SJSA1 (cell line): Measurements from ENCODE around the gene RTN4RL1. TPM values are rescaled to one million over a fixed set of nuclear protein-coding genes. Genes with fewer than 3 reads are reported as not detected.

ENCODE experiments used
- DNase-seq, 2 experiments: peaks; one replicate each; pipeline ENCODE4 v3.0.0-alpha.2; 2015 to 2020; ENCODE audit warnings: low spot score in 2 of 2, low read depth in 1 of 2
- H3K27ac ChIP-seq: fragments of 250-450 bp; sonication (Bioruptor Pico); 2 replicates; pipeline ENCODE4 v1.5.1; 2020; ENCODE audit warnings: mild to moderate bottlenecking, moderate library complexity
- H3K27me3 ChIP-seq: fragments of 250-450 bp; sonication (Bioruptor Pico); replicated peaks from 2 replicates; pipeline ENCODE4 v1.5.1; 2020; ENCODE audit warnings: mild to moderate bottlenecking, moderate library complexity
- H3K36me3 ChIP-seq: fragments of 250-450 bp; sonication (Bioruptor Pico); 2 replicates; pipeline ENCODE4 v1.5.1; 2020; ENCODE audit warnings: mild to moderate bottlenecking
- H3K4me1 ChIP-seq: fragments of 250-450 bp; sonication (Bioruptor Pico); replicated peaks from 2 replicates; pipeline ENCODE4 v1.6.1; 2021; ENCODE audit warnings: mild to moderate bottlenecking
- H3K4me3 ChIP-seq: fragments of 250-450 bp; sonication (Bioruptor Pico); 2 replicates; pipeline ENCODE4 v1.5.1; 2020; ENCODE audit warnings: mild to moderate bottlenecking
- H3K9me3 ChIP-seq: fragments of 250-450 bp; sonication (Bioruptor Pico); replicated peaks from 2 replicates; pipeline ENCODE4 v1.5.1; 2020; ENCODE audit warnings: mild to moderate bottlenecking
- total RNA-seq: library from RNA; depleted of rRNA; stranded (reverse); fragments of >200 nt; shearing (Covaris generic); gene quantifications from 2 replicates; pipeline ENCODE4 v1.2.3, GENCODE V29; 2014

The RTN4RL1 gene
- total RNA-seq, 1 experiment from 2014 or later = not detected

DNA sequence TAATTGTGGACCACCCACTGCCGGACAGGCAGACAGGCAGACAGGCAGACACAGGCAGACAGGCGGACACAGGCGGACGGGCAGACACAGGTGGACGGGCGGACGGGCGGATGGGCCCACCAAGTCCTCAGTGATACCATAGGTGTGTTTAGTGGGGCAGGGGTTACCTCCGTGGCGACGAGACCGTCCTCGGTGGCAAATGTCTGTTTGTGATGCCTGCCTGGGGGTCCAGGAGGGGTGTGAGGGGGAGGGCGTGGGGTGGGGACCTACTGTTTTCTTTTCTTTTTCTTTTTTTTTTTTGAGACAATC, 76.7 kb downstream of the RTN4RL1 start:
- Histone ChIP-seq H3K36me3 (no peaks in the 10 kb centered on the region), H3K9me3 (no peaks in the 10 kb centered on the region), H3K4me1 (no peaks in the 10 kb centered on the region), H3K27me3 (no peaks in the 10 kb centered on the region), H3K4me3 (no peak overlapping the region), H3K27ac (no peak overlapping the region)
- DNase-seq = no peak

DNA sequence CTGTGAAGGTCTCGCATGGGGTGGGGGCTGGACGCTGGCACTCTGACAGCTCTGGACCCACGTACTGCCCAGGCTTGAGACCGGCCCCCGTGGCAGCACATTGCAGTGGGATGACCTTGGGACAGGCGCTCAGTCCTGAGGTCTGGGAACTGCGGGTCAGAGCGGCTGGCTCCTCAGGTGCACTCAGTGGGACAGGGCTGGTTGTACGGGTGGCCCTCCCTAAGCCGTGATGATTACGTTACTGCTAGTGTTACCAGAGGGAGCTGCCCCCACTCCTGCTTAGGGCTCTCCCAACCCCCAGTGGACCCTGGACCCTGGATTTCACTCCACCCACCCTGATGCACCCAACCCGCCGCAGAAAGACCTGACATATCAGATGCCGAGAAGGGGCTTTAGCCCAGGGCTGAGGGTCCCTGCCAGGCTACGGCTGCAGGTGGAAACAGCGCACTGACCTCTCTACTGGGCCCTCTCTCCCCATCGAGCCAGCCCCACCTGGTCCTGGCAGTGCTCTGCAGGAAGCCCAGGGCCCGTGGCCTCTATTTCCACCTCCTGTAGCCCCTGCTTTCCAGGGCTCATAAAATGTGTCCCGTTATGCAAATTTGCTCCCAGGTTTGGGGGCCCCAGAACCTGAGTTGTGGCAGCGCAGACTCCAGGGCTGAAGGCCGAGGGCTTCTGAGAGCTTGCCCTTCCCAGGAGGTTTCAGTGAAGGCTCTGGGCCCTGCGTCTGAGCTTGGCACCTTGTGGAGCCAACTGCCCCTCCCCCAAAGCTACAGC, 77.2 kb downstream of the RTN4RL1 start:
- Histone ChIP-seq H3K4me1 (no peaks in the 10 kb centered on the region), H3K27ac (no peak overlapping the region), H3K36me3 (no peaks in the 10 kb centered on the region), H3K27me3 (no peaks in the 10 kb centered on the region), H3K9me3 (no peaks in the 10 kb centered on the region), H3K4me3 (no peak overlapping the region)
- no peak for DNase-seq

DNA sequence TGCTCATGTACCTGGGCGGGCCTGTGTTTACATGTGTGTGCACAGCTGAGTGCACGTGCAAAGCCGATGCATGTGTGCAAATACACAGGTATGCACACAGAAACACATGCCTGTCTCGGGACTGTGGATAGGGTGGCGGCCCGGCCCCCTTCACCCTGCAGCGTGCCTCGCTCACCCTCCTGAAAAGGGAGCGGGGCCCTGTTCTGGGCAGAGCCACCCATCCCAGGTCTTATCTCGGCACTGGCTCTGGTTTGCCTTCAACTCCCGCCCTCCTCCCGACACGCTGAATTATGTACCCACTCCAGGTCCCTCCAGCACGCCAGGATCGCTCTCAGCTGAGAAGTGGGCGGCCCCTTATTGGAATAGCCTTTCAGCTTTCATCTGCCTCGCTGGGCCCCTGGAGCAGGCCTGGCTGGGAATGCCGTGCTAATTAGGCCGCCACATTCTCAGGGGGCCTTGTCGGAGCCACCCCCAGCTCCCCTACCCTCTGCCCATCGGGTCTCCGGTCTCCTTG, 77.8 kb downstream of the RTN4RL1 start:
- Histone ChIP-seq H3K4me1 (no peaks in the 10 kb centered on the region), H3K9me3 (no peaks in the 10 kb centered on the region)
- no peak for DNase-seq

DNA sequence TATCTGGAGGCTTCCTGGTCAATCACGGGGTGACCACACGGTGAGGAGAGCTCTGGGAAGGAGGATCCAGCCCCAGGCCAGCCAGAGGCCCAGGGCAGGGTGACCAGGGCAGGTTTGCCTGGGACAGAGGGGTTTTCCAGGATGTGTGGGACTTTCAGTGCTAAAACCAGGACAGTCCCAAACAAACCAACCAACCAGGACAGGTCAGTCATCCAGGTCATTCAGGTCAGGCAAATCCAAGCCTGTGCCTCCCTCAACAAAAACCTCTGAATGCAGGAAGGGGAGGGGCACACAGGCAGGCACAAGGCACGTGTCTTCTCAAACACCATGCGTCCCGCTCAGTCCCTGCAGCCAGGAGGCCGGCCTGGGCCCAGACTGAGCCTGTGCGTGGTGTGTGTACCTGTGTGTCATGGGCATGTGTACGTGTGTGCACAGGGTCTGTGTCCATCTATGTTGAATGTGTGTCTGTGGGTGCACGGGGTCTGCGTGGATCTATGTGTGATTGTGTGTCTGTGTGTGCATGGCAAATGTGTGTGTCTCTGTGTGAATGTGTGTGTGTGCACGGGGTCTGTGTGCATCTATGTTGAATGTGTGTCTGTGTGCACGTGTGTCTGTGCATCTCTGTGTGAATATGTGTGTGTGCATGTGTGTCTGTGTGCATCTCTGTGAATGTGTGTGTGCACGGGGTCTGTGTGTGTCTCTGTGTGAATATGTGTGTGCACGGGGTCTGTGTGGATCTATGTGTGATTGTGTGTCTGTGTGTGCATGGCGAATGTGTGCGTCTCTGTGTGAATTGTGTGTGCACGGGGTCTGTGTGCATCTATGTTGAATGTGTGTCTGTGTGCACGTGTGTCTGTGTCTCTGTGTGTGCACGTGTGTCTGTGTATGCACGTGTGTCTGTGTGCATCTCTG, 78.9 kb downstream of the RTN4RL1 start:
- no peaks in the 10 kb centered on the region for H3K4me1 ChIP-seq
- no peak for DNase-seq
- no peak overlapping the region for H3K4me3 ChIP-seq
- H3K27ac ChIP-seq = no peak overlapping the region
- no peaks in the 10 kb centered on the region for H3K9me3 ChIP-seq
- H3K36me3 ChIP-seq = no peaks in the 10 kb centered on the region
- H3K27me3 ChIP-seq = no peaks in the 10 kb centered on the region

More for the DNA sequence above, 77.8 kb downstream of the RTN4RL1 start:
- no peak overlapping the region for H3K4me3 ChIP-seq
- no peak overlapping the region for H3K27ac ChIP-seq
- H3K36me3 ChIP-seq = no peaks in the 10 kb centered on the region
- no peaks in the 10 kb centered on the region for H3K27me3 ChIP-seq

DNA sequence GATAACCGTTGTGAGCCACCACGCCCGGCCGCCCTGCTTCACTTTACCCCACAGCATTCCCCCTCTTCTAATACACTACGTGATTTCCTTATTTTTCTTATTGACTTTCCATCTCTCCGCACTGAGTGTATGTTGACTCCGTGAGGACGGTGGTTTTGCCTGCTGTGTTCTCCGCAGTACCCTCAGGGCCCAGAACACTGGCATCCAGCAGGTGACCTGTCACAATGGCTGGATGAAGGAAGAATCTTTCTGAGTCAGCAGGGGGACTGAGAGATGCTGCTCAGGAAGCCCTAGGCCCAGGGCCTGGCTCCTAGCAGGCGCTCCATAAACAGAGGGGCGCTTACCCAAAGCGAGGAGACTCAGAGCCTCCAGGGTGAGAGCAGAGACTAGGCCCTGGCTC, 79.5 kb downstream of the RTN4RL1 start:
- Histone ChIP-seq H3K36me3 (no peaks in the 10 kb centered on the region), H3K4me1 (no peaks in the 10 kb centered on the region), H3K4me3 (no peak overlapping the region), H3K27me3 (peaks cover 4% of the 10 kb centered on the region), H3K9me3 (no peaks in the 10 kb centered on the region), H3K27ac (no peak overlapping the region)
- no peak for DNase-seq

DNA sequence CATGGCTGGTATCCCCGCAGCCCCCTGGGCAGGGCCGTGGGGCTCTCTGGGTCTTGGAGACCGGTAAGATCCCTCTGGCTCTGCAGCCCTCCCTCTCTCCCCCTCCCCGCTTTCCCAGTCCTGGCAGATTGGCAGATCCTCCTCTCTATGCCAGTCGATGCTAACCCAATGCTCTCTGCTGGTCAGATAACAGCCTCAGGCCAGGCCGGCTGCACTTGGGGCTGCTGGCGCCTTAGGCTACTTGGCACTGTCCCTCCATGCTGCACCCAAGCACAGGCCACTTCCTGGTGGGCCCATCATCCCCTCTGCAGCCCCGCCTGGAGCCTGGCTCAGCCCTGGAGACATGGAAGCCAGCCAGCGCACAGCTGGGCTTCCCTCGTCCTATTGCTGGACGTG, 81.7 kb downstream of the RTN4RL1 start:
- no peaks in the 10 kb centered on the region for H3K36me3 ChIP-seq
- no peaks in the 10 kb centered on the region for H3K9me3 ChIP-seq
- H3K4me1 ChIP-seq = no peaks in the 10 kb centered on the region
- no peak overlapping the region for H3K4me3 ChIP-seq
- DNase-seq = no peak
- peaks cover 4% of the 10 kb centered on the region for H3K27me3 ChIP-seq
- H3K27ac ChIP-seq = no peak overlapping the region

DNA sequence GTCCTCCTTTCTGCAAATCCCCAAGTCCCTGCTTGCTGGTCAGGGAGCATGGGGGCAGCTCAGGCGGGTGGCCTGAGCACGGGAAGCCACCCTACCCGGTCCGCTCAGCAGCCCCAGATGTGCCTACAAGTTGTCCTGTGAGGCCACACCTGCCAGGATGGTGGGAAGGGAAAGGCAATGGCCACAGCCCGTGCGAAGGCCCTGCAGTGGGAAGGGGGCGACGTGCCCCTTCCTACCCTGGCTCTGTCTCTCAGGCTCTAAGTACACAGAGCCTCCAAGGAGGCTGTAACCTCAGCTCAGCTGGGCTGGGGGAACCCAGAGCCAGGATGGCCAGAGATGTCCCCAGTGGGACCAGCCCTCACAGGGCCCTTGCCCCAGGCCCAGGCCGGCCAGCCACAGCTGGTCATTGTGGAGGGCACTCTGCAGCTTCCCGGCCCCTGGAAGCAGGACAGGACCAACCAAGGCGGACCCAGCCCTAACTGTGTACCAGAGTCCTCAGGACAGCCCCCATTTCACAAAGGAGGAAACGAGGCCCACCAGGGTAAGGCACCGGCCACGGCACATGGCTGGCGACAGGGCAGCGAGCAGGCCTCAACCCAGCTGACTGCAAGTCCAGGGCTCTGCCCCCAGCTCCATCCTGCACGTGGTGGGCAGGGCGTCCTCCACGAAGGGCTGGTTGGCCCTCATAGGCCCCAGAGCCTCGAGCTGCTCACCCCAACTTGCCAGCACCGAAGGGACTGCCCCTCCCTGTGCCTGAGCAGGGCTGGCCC, 82.3 kb downstream of the RTN4RL1 start:
- Histone ChIP-seq H3K36me3 (no peaks in the 10 kb centered on the region), H3K4me1 (no peaks in the 10 kb centered on the region), H3K27me3 (peaks cover 4% of the 10 kb centered on the region), H3K27ac (no peak overlapping the region), H3K4me3 (no peak overlapping the region), H3K9me3 (no peaks in the 10 kb centered on the region)
- DNase-seq = no peak

DNA sequence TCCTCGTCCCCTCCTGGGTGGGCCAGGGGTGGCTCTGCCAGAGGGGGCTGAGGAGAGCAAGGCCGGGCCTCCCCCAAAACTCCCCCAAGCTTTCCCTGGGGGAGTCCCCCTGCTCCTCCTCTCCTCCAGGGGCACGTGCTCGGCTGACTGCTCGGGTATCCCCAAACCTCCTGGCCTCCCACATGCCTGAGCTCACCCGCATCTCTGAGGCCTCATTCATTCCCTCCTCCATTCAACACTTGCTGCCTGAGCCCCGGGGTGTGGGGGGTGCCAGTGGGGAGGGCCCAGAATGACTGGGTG, 83.1 kb downstream of the RTN4RL1 start:
- peaks cover 4% of the 10 kb centered on the region for H3K27me3 ChIP-seq
- H3K4me1 ChIP-seq = no peaks in the 10 kb centered on the region

DNA sequence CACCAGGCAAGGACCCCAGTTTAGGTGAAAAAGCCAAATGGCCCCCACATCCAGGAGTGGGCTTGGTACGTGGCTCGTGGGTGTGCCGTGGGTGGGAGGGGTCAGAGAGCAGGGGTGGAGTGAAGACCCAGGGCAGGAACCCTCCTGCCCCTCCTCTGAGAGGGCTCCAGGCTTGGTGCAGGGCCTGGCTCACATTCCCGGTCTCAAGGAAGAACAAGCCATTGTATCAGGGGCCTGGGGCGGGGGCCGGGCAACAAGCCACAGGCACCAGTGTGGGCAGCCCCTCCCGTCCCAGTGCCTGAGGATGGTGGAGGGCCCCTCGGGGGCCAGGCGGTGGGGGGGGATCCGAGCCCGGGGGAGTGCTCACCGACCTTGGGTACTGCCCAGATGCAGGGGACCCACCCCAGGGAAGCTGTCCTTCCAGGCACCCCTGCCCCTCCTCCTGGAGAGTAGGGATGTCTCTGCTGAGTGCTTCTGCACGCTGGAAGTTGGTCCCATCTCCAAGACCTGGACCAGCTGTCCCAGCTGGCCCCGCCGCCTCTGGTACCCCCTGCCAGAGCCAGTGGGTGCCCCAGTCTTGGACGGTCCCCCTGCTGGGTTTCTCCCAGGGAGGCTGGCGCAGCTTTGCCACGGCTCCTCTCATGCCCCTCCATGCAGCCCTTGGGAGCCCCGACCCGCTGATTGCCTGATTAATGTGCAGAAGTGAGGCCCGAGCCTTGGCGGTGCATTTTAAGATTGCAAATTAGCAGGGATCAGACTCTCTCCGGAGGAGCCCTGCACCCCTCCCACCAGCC, 83.7 kb downstream of the RTN4RL1 start:
- no peak overlapping the region for H3K27ac ChIP-seq
- no peaks in the 10 kb centered on the region for H3K9me3 ChIP-seq
- no peaks in the 10 kb centered on the region for H3K4me1 ChIP-seq
- H3K27me3 ChIP-seq = peaks cover 4% of the 10 kb centered on the region
- no peak for DNase-seq
- no peaks in the 10 kb centered on the region for H3K36me3 ChIP-seq
- no peak overlapping the region for H3K4me3 ChIP-seq

More for the DNA sequence above, 83.1 kb downstream of the RTN4RL1 start:
- Histone ChIP-seq H3K27ac (no peak overlapping the region), H3K9me3 (no peaks in the 10 kb centered on the region), H3K4me3 (no peak overlapping the region), H3K36me3 (no peaks in the 10 kb centered on the region)
- no peak for DNase-seq

DNA sequence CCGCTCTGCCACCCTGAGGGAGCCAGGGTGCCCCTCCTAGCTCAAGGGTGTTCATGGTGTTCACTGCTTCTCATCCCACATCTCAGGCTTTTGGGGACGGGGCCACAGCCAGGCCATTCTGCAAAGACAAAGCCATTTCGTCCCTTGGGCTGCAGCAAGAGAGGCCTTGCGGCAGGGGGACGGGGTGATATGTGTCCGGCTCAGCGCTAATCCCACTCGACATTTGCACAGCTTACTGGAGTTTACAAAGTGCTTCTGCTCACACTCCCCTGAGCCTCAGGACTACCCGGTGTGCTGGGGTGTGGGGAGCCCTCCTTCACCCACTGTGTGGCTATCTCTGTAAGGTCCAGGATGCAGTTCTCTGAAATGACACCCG, 84.3 kb downstream of the RTN4RL1 start:
- Histone ChIP-seq H3K4me3 (no peak overlapping the region), H3K27ac (no peak overlapping the region), H3K9me3 (no peaks in the 10 kb centered on the region), H3K27me3 (peaks cover 4% of the 10 kb centered on the region), H3K4me1 (no peaks in the 10 kb centered on the region), H3K36me3 (no peaks in the 10 kb centered on the region)
- DNase-seq = no peak

DNA sequence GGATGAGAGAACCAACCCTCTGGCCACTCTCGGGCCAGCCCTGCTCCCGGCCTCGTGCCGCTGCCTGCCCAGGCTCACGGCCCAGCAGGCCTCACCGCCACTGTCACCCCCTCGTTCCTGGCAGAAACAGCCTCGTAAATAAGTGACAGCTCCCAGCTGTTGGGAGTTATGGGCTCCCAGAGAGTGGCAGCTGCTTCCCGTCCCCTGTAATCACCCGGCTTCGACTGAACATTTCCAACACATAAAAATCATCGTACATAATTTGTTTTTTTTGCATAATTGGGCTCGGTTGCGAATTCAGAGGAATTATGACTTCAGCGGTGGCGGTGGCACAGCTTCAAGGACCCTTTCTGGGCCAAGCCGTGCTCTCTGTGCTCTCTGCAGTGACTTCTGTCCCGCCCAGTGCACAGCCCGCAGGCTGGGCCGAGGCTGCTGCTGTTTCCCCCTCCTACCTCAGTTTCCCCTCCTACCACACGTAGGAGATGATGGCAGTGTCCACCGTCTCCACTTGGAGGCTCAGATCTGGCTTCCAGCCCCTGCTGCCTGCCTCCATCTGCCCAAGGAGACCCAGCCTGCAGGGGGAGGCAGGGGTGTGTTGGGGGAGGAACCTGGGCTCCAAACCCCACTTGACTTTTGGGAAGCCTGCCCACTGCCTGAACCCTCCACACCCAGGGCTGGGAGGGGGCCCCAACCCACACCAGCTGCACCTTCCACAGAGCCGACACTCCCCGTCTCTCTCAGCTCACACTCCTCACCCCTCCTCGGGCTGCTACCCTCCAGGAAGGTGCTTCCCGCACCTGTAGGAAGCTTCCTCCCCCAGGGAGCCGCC, 84.9 kb downstream of the RTN4RL1 start:
- Histone ChIP-seq H3K27me3 (peaks cover 4% of the 10 kb centered on the region), H3K36me3 (no peaks in the 10 kb centered on the region), H3K27ac (no peak overlapping the region), H3K4me1 (no peaks in the 10 kb centered on the region), H3K4me3 (no peak overlapping the region), H3K9me3 (no peaks in the 10 kb centered on the region)
- DNase-seq = no peak

DNA sequence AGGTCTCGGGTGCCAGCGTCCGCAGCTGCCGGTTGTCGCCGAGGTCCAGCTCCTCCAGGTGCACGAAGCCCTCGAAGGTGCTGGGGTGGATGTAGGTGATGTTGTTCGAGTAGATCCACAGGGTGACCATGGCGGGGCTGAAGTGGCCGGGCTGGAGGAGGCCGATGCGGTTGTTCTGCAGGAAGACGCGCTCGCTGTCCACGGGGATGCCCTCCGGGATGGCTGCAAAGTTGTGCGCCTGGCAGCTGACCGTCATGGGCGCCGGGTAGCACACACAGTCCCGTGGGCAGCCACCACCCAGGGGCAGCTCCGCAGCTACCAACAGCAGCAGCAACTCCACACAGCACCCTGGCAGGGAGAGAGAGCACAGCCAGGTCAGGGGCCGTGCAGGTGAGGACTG, 87.7 kb downstream of the RTN4RL1 start:
- Histone ChIP-seq H3K27ac (no peak overlapping the region), H3K4me3 (no peak overlapping the region), H3K36me3 (no peaks in the 10 kb centered on the region), H3K27me3 (peaks cover 4% of the 10 kb centered on the region), H3K4me1 (no peaks in the 10 kb centered on the region), H3K9me3 (no peaks in the 10 kb centered on the region)
- no peak for DNase-seq

DNA sequence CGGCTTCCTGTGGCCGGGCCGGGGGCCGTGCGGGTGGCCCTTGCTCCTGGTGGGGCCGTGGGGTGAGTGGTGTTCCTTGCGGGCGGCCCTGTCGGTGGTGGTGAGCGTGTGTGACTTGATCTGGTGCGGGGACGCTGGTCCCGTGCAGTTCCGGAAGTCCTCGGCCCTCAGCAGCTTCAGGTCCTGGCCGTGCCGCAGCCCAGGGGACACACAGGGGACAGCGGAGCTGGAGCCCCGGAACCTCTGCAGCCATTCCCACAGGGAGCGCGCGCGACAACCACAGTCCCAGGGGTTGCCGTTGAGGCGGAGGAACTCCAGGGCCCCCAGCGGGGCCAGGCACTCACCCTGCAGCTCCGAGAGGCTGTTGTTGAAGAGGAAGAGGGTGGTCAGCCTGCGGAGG, 88.4 kb downstream of the RTN4RL1 start:
- DNase-seq = no peak
- Histone ChIP-seq H3K4me3 (no peak overlapping the region), H3K9me3 (no peaks in the 10 kb centered on the region), H3K27me3 (peaks cover 9% of the 10 kb centered on the region), H3K4me1 (no peaks in the 10 kb centered on the region), H3K27ac (no peak overlapping the region), H3K36me3 (no peaks in the 10 kb centered on the region)
